HepG2 (cell line): ENCODE data around the gene CCM2L. TPM values are rescaled to one million over a fixed set of nuclear protein-coding genes. Genes with fewer than 3 reads are reported as not detected.

Source experiments
- ATAC-seq: fragments of 200-7000 bp; cut with Tn5 transposase; 3 replicates; pipeline ENCODE4 v1.9.1; 2020; ENCODE audit warnings: mild to moderate bottlenecking, moderate library complexity
- BruUV-seq: library from RNA; stranded (reverse); fragments of 400-500 nt; replicated peaks from 2 replicates; lab custom pipeline; 2021; lab: Mats Ljungman, UMichigan
- CTCF ChIA-PET: fragments of 300-600 bp; formaldehyde crosslinking; extraction: SDS; loops from one replicate; lab custom pipeline; 2021; ENCODE audit warnings: low total read pairs, inconsistent platforms, low intra/inter-chr PET ratio; lab: Yijun Ruan, JAX
- POLR2A ChIA-PET: fragments of 350-600 bp; sonication (Branson Sonifier 250); formaldehyde crosslinking; loops from one replicate; lab custom pipeline; 2020; ENCODE audit warnings: antibody characterized with exemption, inconsistent platforms; lab: Yijun Ruan, JAX
- DNase-seq: peaks from one replicate; pipeline ENCODE4 v3.0.0-alpha.2; 2015; ENCODE audit warnings: low spot score
- FAIRE-seq: peaks from 3 replicates; lab custom pipeline; 2011; peaks lifted over from hg19 to GRCh38; lab: Jason Lieb, UNC
- H2AFZ ChIP-seq: one replicate; pipeline ENCODE4 v1.6.1; 2011; ENCODE audit warnings: low read length, inconsistent platforms
- H3K27ac ChIP-seq: fragments of 300-600 bp; 3 replicates; pipeline ENCODE4 v1.8.0; 2011; ENCODE audit warnings: mixed run types, mild to moderate bottlenecking, mixed read lengths, low read length, inconsistent platforms; ENCODE audit not compliant: insufficient read depth; ENCODE audit errors: extremely low read length
- H3K27me3 ChIP-seq, 2 experiments: fragments of 200-600 bp in 1 of 2; 2 replicates in 1 of 2; 3 replicates in 1 of 2; pipeline versions ENCODE4 v1.6.0 to v1.8.0; 2011; ENCODE audit warnings: low read length in 2 of 2, mild to moderate bottlenecking in 2 of 2, moderate library complexity in 2 of 2, inconsistent platforms in 1 of 2; ENCODE audit not compliant: insufficient read depth in 2 of 2, control insufficient read depth in 1 of 2
- H3K36me3 ChIP-seq, 2 experiments: fragments of 200-600 bp in 1 of 2; replicated peaks in 1 of 2; 2 replicates in 1 of 2; 3 replicates in 1 of 2; pipeline versions ENCODE4 v1.5.1 to v1.8.0; 2011; ENCODE audit warnings: low read length in 2 of 2, inconsistent platforms in 1 of 2; ENCODE audit not compliant: insufficient read depth in 2 of 2, control insufficient read depth in 1 of 2
- H3K4me1 ChIP-seq: 2 replicates; pipeline ENCODE4 v1.5.1; 2012; ENCODE audit warnings: low read length, inconsistent platforms; ENCODE audit not compliant: insufficient read depth
- H3K4me2 ChIP-seq: 2 replicates; pipeline ENCODE4 v1.6.0; 2011; ENCODE audit warnings: low read depth, low read length, inconsistent platforms
- H3K4me3 ChIP-seq, 3 experiments: fragments of 200-600 bp in 1 of 3; sonication (generic), shearing (Covaris generic) in 1 of 3; replicated peaks in 1 of 3; 2 replicates each; pipeline ENCODE4 v1.5.1; 2011 to 2016; ENCODE audit warnings: low read length in 3 of 3, inconsistent platforms in 2 of 3, low read depth in 2 of 3, mild to moderate bottlenecking in 2 of 3, control low read depth in 1 of 3, mixed read lengths in 1 of 3; ENCODE audit not compliant: insufficient read depth in 1 of 3
- H3K79me2 ChIP-seq: one replicate; pipeline ENCODE4 v1.6.1; 2011; ENCODE audit warnings: low read length, inconsistent platforms; ENCODE audit not compliant: insufficient read depth
- H3K9ac ChIP-seq: 2 replicates; pipeline ENCODE4 v1.6.0; 2011; ENCODE audit warnings: mild to moderate bottlenecking, low read depth, low read length, inconsistent platforms; ENCODE audit not compliant: insufficient read depth
- H3K9me3 ChIP-seq: 2 replicates; pipeline ENCODE4 v1.5.1; 2012; ENCODE audit warnings: mild to moderate bottlenecking, low read length
- H4K20me1 ChIP-seq: 2 replicates; pipeline ENCODE4 v1.6.0; 2011; ENCODE audit warnings: inconsistent platforms, mild to moderate bottlenecking, low read length, moderate library complexity; ENCODE audit not compliant: insufficient read depth
- HMGXB3 ChIP-seq: sonication (generic); formaldehyde crosslinking; IDR thresholded peaks from 2 replicates; pipeline ENCODE4 v1.4.0; 2020; ENCODE audit warnings: missing genetic modification reagents, borderline replicate concordance
- MAFF ChIP-seq: IDR thresholded peaks from 2 replicates; pipeline ENCODE4 v1.6.1; 2011; ENCODE audit warnings: low read depth, low read length, improper control_type of control experiment
- MAFK ChIP-seq, 2 experiments: IDR thresholded peaks in 1 of 2; conservative IDR thresholded peaks in 1 of 2; 2 replicates each; pipeline ENCODE4 v1.6.1; 2011; ENCODE audit warnings: improper control_type of control experiment in 2 of 2, low read length in 2 of 2
- SRF ChIP-seq: IDR thresholded peaks from 2 replicates; pipeline ENCODE4 v1.6.1; 2011; ENCODE audit warnings: mild to moderate bottlenecking, low read depth, low read length, moderate library complexity
- TCF7L2 ChIP-seq: IDR thresholded peaks from 2 replicates; pipeline ENCODE4 v1.6.1; 2011; ENCODE audit warnings: mild to moderate bottlenecking, low read depth, low read length, moderate library complexity
- ZNF160 ChIP-seq: sonication (generic); formaldehyde crosslinking; IDR thresholded peaks from 2 replicates; pipeline ENCODE4 v1.8.0; 2022; ENCODE audit warnings: mild to moderate bottlenecking, inconsistent platforms, missing genetic modification reagents
- ZNF562 ChIP-seq: sonication (generic); formaldehyde crosslinking; IDR thresholded peaks from 2 replicates; pipeline ENCODE4 v1.8.0; 2022; ENCODE audit warnings: missing genetic modification reagents, borderline replicate concordance
- WGBS: methylation state at CpG from one replicate; pipeline ENCODE4 v1.1.6; 2017; ENCODE audit warnings: low lambda C conversion rate; 5-methylcytosine and 5-hydroxymethylcytosine counted together
- in situ Hi-C: cut with HindIII; loops from 2 replicates; pipeline ENCODE4 v1.10.0; 2017; ENCODE audit warnings: low pct_unique_long_range_greater_than_20kb; ENCODE audit not compliant: extremely low pct_ligation_motif_present
- intact Hi-C: fragments of 100-400 bp; cut with micrococcal nuclease; formaldehyde crosslinking; loops from one replicate; pipeline ENCODE4 v1.10.0; 2022; ENCODE audit not compliant: unreplicated experiment
- polyA plus RNA-seq, 8 experiments: library from polyadenylated mRNA; depleted of rRNA in 3 of 8; stranded (reverse) in 7 of 8; unstranded in 1 of 8; fragments of >200 nt; fragmentation: Illumina TruSeq in 4 of 8; extraction: Trizol in 4 of 8; gene quantifications; 2 replicates each; pipeline versions ENCODE4 v1.2.1 to v1.2.3, GENCODE V29; 2011 to 2016; ENCODE audit warnings: low read depth in 4 of 8, missing spikeins in 1 of 8, mixed read lengths in 1 of 8; ENCODE audit not compliant: insufficient read depth in 1 of 8
- total RNA-seq, 5 experiments: library from RNA; depleted of rRNA; stranded (reverse); fragments of >200 nt; fragmentation: Illumina TruSeq; extraction: Trizol; gene quantifications; 2 replicates each; pipeline ENCODE4 v1.2.3, GENCODE V29; 2016; ENCODE audit warnings: low read depth in 1 of 5
- TF ChIP-seq, protein P1 (sequence below): sonication (generic); formaldehyde crosslinking; IDR thresholded peaks from 2 replicates; pipeline ENCODE4 v1.4.0; 2020; ENCODE audit warnings: missing genetic modification reagents, mild to moderate bottlenecking, borderline replicate concordance

CCM2L gene
- total and polyA plus RNA-seq, 2 of the 13 experiments (the other 11 are each of a cell fraction or from before 2014, with no cell fraction given): 0.15 TPM; not detected in 1

DNA sequence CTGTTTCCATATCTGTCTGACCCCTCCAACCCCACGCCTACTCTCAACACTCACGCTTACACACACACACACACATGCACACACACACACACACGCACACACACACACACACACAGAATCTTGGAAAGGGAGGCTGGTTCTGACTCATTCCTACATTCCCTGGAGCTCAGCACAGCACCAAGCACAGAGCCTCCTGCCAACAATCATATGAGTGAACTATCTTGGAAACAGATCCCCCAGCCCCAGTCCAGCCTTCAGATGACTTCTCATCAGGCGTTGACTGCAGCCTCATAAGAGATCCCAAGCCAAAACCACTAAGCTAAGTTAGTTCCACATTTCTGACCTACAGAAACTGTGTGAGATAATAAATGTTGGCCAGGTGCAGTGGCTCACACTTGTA lies 27.7 kb downstream of the CCM2L start:
- H3K4me1 ChIP-seq: peaks cover 6% of the 10 kb centered on the region
- no peak for DNase-seq
- in situ Hi-C loops: no loop called here
- H3K9me3 ChIP-seq: no peaks in the 10 kb centered on the region
- no peaks in the 10 kb centered on the region for H3K36me3 ChIP-seq
- BruUV-seq: no TSS peak
- intact Hi-C loops: no loop called here
- CTCF ChIA-PET: no interaction called here
- 0 out of 2 replicates have a peak, but pooled peaks have one; percentile 26 for TF ChIP-seq ZNF562 (CRISPR knock-in tag)
- TF ChIP-seq TCF7L2: no peak
- TF ChIP-seq, all 625 proteins: peak for 1
- Histone ChIP-seq H3K27ac (no peak overlapping the region), H4K20me1 (no peaks in the 10 kb centered on the region), H2AFZ (no peak overlapping the region), H3K9ac (no peak overlapping the region), H3K4me3 (no peak overlapping the region), H3K27me3 (peaks cover 1 to 58% of the 10 kb centered on the region in 2 experiments; a peak in 4 of 5 replicates), H3K4me2 (no peak overlapping the region), H3K79me2 (no peaks in the 10 kb centered on the region)
- FAIRE-seq (no peak), ATAC-seq (no peak)
- 3% methylated on average over 4 of the region's 4 CpGs for WGBS
- POLR2A ChIA-PET: no interaction called here

GRCh38 chr20:32040142-32040953 lies 30.1 kb downstream of the CCM2L start:
- CTCF ChIA-PET: no interaction called here
- H2AFZ ChIP-seq: no peak overlapping the region
- H3K4me1 ChIP-seq: peaks cover 6% of the 10 kb centered on the region
- no peak overlapping the region for H3K4me3 ChIP-seq
- DNase-seq: no peak
- POLR2A ChIA-PET: no interaction called here
- H3K4me2 ChIP-seq: no peak overlapping the region
- H3K27ac ChIP-seq: no peak overlapping the region
- no peak overlapping the region for H3K9ac ChIP-seq
- intact Hi-C loops (no loop called here), in situ Hi-C loops (no loop called here)
- H3K27me3 ChIP-seq: peaks cover 1 to 39% of the 10 kb centered on the region in 2 experiments; a peak in 4 of 5 replicates
- H3K36me3 ChIP-seq: no peaks in the 10 kb centered on the region
- WGBS: 19% methylated on average over 8 of the region's 10 CpGs
- peak; percentile 75 for ATAC-seq
- no peaks in the 10 kb centered on the region for H3K9me3 ChIP-seq
- BruUV-seq: no TSS peak
- no peaks in the 10 kb centered on the region for H4K20me1 ChIP-seq
- FAIRE-seq: no peak
- H3K79me2 ChIP-seq: no peaks in the 10 kb centered on the region
- TF ChIP-seq ZNF160 (CRISPR knock-in tag): no peak
- peak; percentile 87 for TF ChIP-seq SRF
- peak; percentile 43 to 74; a peak in 3 of 4 replicates for TF ChIP-seq MAFK (conservative IDR thresholded peaks at IDR 0.05 in 1 of 2, IDR thresholded peaks at IDR 0.05 in 1 of 2; ENCODE audit: low read length in 2 of 2)
- TF ChIP-seq MAFF: peak; percentile 28; the same call in 1 of the 2 replicates
- TF ChIP-seq, protein P1, sequence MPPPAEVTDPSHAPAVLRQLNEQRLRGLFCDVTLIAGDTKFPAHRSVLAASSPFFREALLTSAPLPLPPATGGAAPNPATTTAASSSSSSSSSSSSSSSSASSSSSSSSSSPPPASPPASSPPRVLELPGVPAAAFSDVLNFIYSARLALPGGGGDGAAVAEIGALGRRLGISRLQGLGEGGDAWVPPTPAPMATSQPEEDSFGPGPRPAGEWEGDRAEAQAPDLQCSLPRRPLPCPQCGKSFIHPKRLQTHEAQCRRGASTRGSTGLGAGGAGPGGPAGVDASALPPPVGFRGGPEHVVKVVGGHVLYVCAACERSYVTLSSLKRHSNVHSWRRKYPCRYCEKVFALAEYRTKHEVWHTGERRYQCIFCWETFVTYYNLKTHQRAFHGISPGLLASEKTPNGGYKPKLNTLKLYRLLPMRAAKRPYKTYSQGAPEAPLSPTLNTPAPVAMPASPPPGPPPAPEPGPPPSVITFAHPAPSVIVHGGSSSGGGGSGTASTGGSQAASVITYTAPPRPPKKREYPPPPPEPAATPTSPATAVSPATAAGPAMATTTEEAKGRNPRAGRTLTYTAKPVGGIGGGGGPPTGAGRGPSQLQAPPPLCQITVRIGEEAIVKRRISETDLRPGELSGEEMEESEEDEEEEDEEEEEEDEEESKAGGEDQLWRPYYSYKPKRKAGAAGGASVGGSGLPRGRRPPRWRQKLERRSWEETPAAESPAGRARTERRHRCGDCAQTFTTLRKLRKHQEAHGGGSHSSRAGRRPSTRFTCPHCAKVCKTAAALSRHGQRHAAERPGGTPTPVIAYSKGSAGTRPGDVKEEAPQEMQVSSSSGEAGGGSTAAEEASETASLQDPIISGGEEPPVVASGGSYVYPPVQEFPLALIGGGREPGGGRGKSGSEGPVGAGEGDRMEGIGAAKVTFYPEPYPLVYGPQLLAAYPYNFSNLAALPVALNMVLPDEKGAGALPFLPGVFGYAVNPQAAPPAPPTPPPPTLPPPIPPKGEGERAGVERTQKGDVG (CRISPR knock-in tag): no peak
- no peak for TF ChIP-seq HMGXB3 (CRISPR knock-in tag)
